K562 treated with DMSO at 1 percent for 12 hours (cell line): ENCODE measurements around the gene ANO1. TPM values are rescaled to one million over a fixed set of nuclear protein-coding genes. Genes with fewer than 3 reads are reported as not detected.

Experiments used
- total RNA-seq: library from RNA; unstranded; fragments of 300-600 nt; gene quantifications from 2 replicates; pipeline ENCODE4 v1.2.3, GENCODE V29; 2022; ENCODE audit not compliant: insufficient read depth

ANO1 gene
- total RNA-seq = not detected in 2 replicates

DNA sequence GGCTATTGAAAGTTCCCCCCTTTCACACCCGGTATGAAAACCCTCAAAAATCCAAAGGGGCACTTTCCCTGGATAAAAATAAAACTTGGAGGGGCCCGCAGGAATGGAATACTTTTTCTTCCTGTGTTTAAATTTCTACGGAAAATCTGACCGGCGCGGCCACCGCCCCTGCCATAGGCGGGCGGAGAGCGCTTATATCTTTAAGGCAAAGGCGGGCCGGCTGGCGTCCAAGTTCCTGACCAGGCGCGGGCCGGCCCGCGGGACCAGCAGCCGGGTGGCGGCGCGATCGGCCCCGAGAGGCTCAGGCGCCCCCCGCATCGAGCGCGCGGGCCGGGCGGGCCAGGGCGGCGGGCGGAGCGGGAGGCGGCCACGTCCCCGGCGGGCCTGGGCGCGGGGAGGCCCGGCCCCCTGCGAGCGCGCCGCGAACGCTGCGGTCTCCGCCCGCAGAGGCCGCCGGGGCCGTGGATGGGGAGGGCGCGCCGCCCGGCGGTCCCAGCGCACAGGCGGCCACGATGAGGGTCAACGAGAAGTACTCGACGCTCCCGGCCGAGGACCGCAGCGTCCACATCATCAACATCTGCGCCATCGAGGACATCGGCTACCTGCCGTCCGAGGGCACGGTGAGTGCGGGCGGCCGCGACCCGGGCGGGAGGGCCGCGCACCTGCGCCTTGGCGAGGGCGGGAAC lies at the start of gene ANO1:
Gene ANO1, plus strand, starts transcription at position 223 of the 686 bp plus-strand sequence. Its CDS starts 290 bp downstream, at position 513.

DNA sequence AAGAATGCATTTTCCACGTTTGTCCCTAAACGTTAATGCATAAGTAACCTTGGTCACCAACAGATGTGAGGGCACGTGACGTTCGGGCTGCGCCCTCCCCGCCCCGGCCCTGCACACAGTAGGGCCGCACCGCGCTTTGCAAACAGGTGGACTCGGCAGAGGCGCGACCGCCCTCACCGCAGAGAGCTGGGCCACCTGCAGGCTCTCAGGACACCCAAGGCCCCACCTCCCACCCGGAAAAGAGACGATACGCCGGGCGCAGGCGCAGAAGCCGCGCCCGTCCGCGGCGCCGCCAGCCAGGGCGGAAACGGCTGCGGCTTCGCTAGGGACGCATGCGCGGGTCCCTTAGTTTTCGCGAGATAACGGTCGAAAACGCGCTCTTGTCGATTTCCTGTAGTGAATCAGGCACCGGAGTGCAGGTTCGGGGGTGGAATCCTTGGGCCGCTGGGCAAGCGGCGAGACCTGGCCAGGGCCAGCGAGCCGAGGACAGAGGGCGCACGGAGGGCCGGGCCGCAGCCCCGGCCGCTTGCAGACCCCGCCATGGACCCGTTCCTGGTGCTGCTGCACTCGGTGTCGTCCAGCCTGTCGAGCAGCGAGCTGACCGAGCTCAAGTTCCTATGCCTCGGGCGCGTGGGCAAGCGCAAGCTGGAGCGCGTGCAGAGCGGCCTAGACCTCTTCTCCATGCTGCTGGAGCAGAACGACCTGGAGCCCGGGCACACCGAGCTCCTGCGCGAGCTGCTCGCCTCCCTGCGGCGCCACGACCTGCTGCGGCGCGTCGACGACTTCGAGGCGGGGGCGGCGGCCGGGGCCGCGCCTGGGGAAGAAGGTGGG lies 125.0 kb downstream of the ANO1 start, which contains the start of gene FADD:
Gene FADD, plus strand, starts transcription at position 377 of the 831 bp plus-strand sequence. Its CDS starts 164 bp downstream, at position 541.

Other genes with a start within 250 kb of the ANO1 start
- 24.7 and 34.5 TPM in 2 replicates for gene FADD, start 125.0 kb downstream of the ANO1 start, total RNA-seq
- 14.2 and 41.9 TPM in 2 replicates for gene PPFIA1, start 192.4 kb downstream of the ANO1 start, total RNA-seq